MCF 10A (cell line): ENCODE results near the gene SUOX. TPM values are rescaled to one million over a fixed set of nuclear protein-coding genes. Genes with fewer than 3 reads are reported as not detected.
A peak's percentile ranks its signal among the peaks of the same experiment; 100 is the strongest.

Experiments
- BruUV-seq: library from RNA; stranded (reverse); fragments of 400-500 nt; replicated peaks from 2 replicates; lab custom pipeline; 2021; lab: Mats Ljungman, UMichigan
- CTCF ChIA-PET: fragments of 300-600 bp; sonication (Branson Sonifier 250); formaldehyde crosslinking; extraction: SDS; loops from one replicate; lab custom pipeline; 2021; ENCODE audit warnings: antibody characterized with exemption, inconsistent platforms; lab: Yijun Ruan, JAX
- POLR2A ChIA-PET: fragments of 300-600, 350-650 bp; sonication (Branson Sonifier 250); formaldehyde crosslinking; extraction: SDS; loops from one replicate; lab custom pipeline; 2020; ENCODE audit warnings: antibody characterized with exemption, inconsistent platforms; lab: Yijun Ruan, JAX
- DNase-seq: peaks from one replicate; pipeline ENCODE4 v3.0.0-alpha.2; 2018; ENCODE audit not compliant: unreplicated experiment
- H3K27ac Mint-ChIP-seq: one replicate; pipeline ENCODE4 v1.8.0; 2022; ENCODE audit warnings: mild to moderate bottlenecking, low read depth, mixed read lengths; ENCODE audit not compliant: unreplicated experiment
- H3K27me3 Mint-ChIP-seq: one replicate; pipeline ENCODE4 v1.8.0; 2022; ENCODE audit warnings: mixed read lengths; ENCODE audit not compliant: insufficient read depth, unreplicated experiment
- H3K36me3 Mint-ChIP-seq: one replicate; pipeline ENCODE4 v1.8.0; 2022; ENCODE audit warnings: mild to moderate bottlenecking, moderate library complexity, mixed read lengths; ENCODE audit not compliant: insufficient read depth, unreplicated experiment
- H3K4me1 Mint-ChIP-seq: one replicate; pipeline ENCODE4 v1.8.0; 2022; ENCODE audit warnings: mixed read lengths; ENCODE audit not compliant: insufficient read depth, unreplicated experiment
- H3K4me3 Mint-ChIP-seq: one replicate; pipeline ENCODE4 v1.8.0; 2022; ENCODE audit warnings: mild to moderate bottlenecking, moderate library complexity, mixed read lengths; ENCODE audit not compliant: unreplicated experiment
- H3K9me3 Mint-ChIP-seq: one replicate; pipeline ENCODE4 v1.8.0; 2022; ENCODE audit warnings: mixed read lengths; ENCODE audit not compliant: unreplicated experiment
- intact Hi-C: fragments of 100-400 bp; cut with micrococcal nuclease; formaldehyde crosslinking; loops from 2 replicates; pipeline ENCODE4 v1.14.1; 2022
- total RNA-seq: library from RNA; stranded (reverse); gene quantifications from 2 replicates; pipeline ENCODE4 v1.2.3, GENCODE V29; 2022
- TF ChIP-seq, protein P1 (sequence below): fragments of 200-600 bp; IDR thresholded peaks from one replicate; pipeline ENCODE4 v1.8.0; 2022; ENCODE audit warnings: antibody characterized with exemption, mild to moderate bottlenecking; ENCODE audit not compliant: unreplicated experiment

Gene SUOX
- total RNA-seq, 1 experiment from 2014 or later = 6.3 TPM

GRCh38 chr12:56028511-56029165, 31.6 kb downstream of the SUOX start:
- DNase-seq = peak; percentile 27
- Mint-ChIP-seq H3K9me3 (no peaks in the 10 kb centered on the region), H3K4me3 (no peak overlapping the region), H3K27me3 (no peaks in the 10 kb centered on the region), H3K36me3 (peaks cover 9% of the 10 kb centered on the region), H3K27ac (no peak overlapping the region), H3K4me1 (peaks cover 11% of the 10 kb centered on the region)
- TF ChIP-seq, protein P1, sequence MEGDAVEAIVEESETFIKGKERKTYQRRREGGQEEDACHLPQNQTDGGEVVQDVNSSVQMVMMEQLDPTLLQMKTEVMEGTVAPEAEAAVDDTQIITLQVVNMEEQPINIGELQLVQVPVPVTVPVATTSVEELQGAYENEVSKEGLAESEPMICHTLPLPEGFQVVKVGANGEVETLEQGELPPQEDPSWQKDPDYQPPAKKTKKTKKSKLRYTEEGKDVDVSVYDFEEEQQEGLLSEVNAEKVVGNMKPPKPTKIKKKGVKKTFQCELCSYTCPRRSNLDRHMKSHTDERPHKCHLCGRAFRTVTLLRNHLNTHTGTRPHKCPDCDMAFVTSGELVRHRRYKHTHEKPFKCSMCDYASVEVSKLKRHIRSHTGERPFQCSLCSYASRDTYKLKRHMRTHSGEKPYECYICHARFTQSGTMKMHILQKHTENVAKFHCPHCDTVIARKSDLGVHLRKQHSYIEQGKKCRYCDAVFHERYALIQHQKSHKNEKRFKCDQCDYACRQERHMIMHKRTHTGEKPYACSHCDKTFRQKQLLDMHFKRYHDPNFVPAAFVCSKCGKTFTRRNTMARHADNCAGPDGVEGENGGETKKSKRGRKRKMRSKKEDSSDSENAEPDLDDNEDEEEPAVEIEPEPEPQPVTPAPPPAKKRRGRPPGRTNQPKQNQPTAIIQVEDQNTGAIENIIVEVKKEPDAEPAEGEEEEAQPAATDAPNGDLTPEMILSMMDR = no peak
- intact Hi-C loops = loop anchor here (1.0 kb wide), 2 partner anchors 32 to 290 kb away; no protein-coding TSS in a partner anchor
- ChIA-PET POLR2A (interaction anchor here (0.9 to 2.1 kb wide), 3 partner anchors 9 to 21 kb away, joined by 3 to 15 read pairs (median 3); no protein-coding TSS in a partner anchor), CTCF (interaction anchor here (0.7 to 4.1 kb wide), 17 partner anchors 9 to 290 kb away, joined by 3 to 39 read pairs (median 4); partner anchors contain the start of genes IKZF4, ORMDL2 and SUOX)
- BruUV-seq = no TSS peak

DNA sequence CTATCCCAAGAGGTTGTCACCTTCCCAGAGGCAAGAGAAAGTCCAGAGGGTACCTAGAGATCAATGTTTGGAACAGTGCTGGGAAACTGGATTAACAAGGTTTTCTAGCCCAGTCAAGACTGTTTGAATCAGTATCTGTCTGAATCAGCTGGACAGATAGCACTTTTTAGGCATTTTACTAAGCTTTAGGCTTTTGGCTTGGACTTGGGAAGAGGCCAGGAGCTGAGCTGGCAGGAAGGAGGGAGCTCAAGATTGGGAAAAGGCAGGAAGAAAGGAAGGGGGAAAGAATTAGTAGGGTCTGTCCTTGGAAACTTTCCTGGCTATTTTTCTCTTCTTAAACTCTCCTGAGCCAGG, 32.1 kb downstream of the SUOX start:
- H3K36me3 Mint-ChIP-seq = peaks cover 9% of the 10 kb centered on the region
- no peaks in the 10 kb centered on the region for H3K9me3 Mint-ChIP-seq
- H3K27me3 Mint-ChIP-seq = no peaks in the 10 kb centered on the region
- no peak overlapping the region for H3K27ac Mint-ChIP-seq
- intact Hi-C loops = loop anchor here (1.0 kb wide), 2 partner anchors 33 to 291 kb away; no protein-coding TSS in a partner anchor
- no peak for DNase-seq
- no peak overlapping the region for H3K4me3 Mint-ChIP-seq
- H3K4me1 Mint-ChIP-seq = peaks cover 11% of the 10 kb centered on the region
- TF ChIP-seq, protein P1 = no peak
- no TSS peak for BruUV-seq
- ChIA-PET POLR2A (interaction anchor here (0.8 to 2.1 kb wide), 5 partner anchors 9 to 33 kb away, joined by 3 to 15 read pairs (median 4); partner anchors contain the start of gene SUOX), CTCF (interaction anchor here (0.6 to 4.1 kb wide), 27 partner anchors 9 to 398 kb away, joined by 3 to 39 read pairs (median 3); partner anchors contain the start of genes IKZF4, ORMDL2, RAB5B and SUOX)

DNA sequence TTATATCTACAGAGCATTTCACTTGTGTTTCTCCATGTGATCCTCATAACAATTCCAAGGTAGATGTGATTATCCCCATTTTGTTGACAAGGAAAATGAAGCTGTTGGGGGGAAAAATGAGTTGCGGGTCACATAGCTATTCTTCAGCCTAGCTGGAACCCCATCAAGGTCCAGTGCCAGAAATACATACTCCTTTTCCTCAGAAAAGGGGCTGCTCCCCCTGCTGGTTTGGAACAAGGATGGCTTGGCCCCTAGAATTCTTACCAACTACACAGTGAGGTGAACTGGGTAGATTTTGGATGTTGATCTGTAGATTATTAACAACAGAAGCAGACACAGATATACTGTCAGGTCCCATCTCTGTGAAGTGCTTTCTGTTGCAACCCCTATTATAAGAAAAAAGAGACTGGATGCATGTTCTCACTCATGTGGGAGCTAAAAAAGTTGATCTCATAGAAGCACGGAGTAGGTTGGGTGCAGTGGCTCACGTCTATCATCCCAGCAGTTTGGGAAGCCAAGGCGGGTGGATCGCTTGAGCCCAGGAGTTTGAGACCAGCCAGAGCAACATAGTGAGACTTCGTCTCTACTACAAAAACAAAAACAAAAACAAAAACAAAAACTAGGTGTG, 32.7 kb downstream of the SUOX start:
- ChIA-PET POLR2A (interaction anchor here (0.7 to 2.1 kb wide), 7 partner anchors 10 to 75 kb away, joined by 3 to 15 read pairs (median 3); partner anchors contain the start of gene SUOX), CTCF (interaction anchor here (0.6 to 4.1 kb wide), 26 partner anchors 8 to 397 kb away, joined by 3 to 39 read pairs (median 4); partner anchors contain the start of genes IKZF4, ORMDL2, RAB5B and SUOX)
- Mint-ChIP-seq H3K4me1 (peaks cover 11% of the 10 kb centered on the region), H3K36me3 (peaks cover 8% of the 10 kb centered on the region), H3K4me3 (no peak overlapping the region), H3K9me3 (no peaks in the 10 kb centered on the region), H3K27me3 (no peaks in the 10 kb centered on the region), H3K27ac (no peak overlapping the region)
- TF ChIP-seq, protein P1 = peak; percentile 68
- peak; percentile 69 for DNase-seq
- intact Hi-C loops = loop anchor here (1.0 kb wide), 2 partner anchors 33 to 291 kb away; no protein-coding TSS in a partner anchor
- BruUV-seq = no TSS peak

DNA sequence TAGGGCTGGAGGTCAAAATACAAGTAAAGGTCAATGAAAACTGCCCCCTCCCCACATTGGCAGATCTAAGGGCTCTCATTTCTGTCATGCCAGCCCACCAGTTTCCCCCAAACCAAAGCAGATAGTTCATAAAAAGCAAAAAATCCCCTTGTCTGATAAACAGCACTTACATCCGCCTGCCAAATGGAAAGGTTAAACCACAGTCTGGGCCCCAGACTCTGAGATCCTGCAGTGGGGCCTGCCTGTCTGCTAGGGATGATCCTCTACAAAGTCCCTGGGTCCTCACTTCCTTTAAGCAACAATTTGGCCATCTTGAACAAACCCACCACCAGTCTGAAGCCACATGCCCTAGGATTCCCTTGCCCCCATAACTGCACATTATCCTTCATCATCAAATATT, 34.9 kb downstream of the SUOX start:
- intact Hi-C loops = no loop called here
- Mint-ChIP-seq H3K27ac (no peak overlapping the region), H3K9me3 (no peaks in the 10 kb centered on the region), H3K36me3 (peaks cover 4% of the 10 kb centered on the region), H3K4me3 (no peak overlapping the region), H3K4me1 (peaks cover 11% of the 10 kb centered on the region), H3K27me3 (no peaks in the 10 kb centered on the region)
- TF ChIP-seq, protein P1 = no peak
- BruUV-seq = no TSS peak
- POLR2A ChIA-PET = interaction anchor here (0.9 kb wide), 1 partner anchor 9 kb away, joined by 4 read pairs; no protein-coding TSS in a partner anchor
- CTCF ChIA-PET = interaction anchor here (1.0 kb wide), 1 partner anchor 36 kb away, joined by 4 read pairs; no protein-coding TSS in a partner anchor
- DNase-seq = no peak
